Panc1 (cell line): ENCODE measurements around the gene FBXL17. TPM values are rescaled to one million over a fixed set of nuclear protein-coding genes. Genes with fewer than 3 reads are reported as not detected.

Source experiments
- ATAC-seq: fragments of 200-7000 bp; cut with Tn5 transposase; 2 replicates; pipeline ENCODE4 v1.9.1; 2020; ENCODE audit warnings: mild to moderate bottlenecking, moderate library complexity
- BruUV-seq: library from RNA; stranded (reverse); fragments of 400-500 nt; replicated peaks from 2 replicates; lab custom pipeline; 2021; lab: Mats Ljungman, UMichigan
- CTCF ChIA-PET: fragments of 300-600 bp; sonication (Branson Sonifier 250); formaldehyde crosslinking; loops from one replicate; lab custom pipeline; 2022; ENCODE audit warnings: antibody characterized with exemption; lab: Charles Lee
- POLR2A ChIA-PET: fragments of 300-600 bp; sonication (Branson Sonifier 250); formaldehyde crosslinking; loops from one replicate; lab custom pipeline; 2022; ENCODE audit warnings: antibody characterized with exemption; lab: Charles Lee
- DNase-seq: peaks from one replicate; pipeline ENCODE4 v3.0.0-alpha.2; 2010; ENCODE audit warnings: low read depth, low spot score
- H3K27ac ChIP-seq: 2 replicates; pipeline ENCODE4 v1.5.1; 2011; ENCODE audit warnings: mild to moderate bottlenecking, low read length, inconsistent platforms
- H3K27me3 ChIP-seq: fragments of 200-500 bp; sonication (Bioruptor generic); 2 replicates; pipeline ENCODE4 v1.6.0; 2014; ENCODE audit warnings: low read length, inconsistent platforms; ENCODE audit not compliant: control insufficient read depth, insufficient read depth
- H3K36me3 ChIP-seq: fragments of 200-500 bp; sonication (Bioruptor generic); 2 replicates; pipeline ENCODE4 v1.5.1; 2014; ENCODE audit warnings: inconsistent platforms, mild to moderate bottlenecking, low read length, moderate library complexity; ENCODE audit not compliant: control insufficient read depth, insufficient read depth
- H3K4me1 ChIP-seq: 2 replicates; pipeline ENCODE4 v1.5.1; 2011; ENCODE audit warnings: inconsistent platforms, mild to moderate bottlenecking, low read length, moderate library complexity; ENCODE audit not compliant: control insufficient read depth, insufficient read depth
- H3K4me3 ChIP-seq, 2 experiments: 2 replicates each; pipeline ENCODE4 v1.5.1; 2011 to 2012; ENCODE audit warnings: low read depth in 2 of 2, low read length in 2 of 2, mild to moderate bottlenecking in 2 of 2, inconsistent platforms in 1 of 2, moderate library complexity in 1 of 2
- H3K9me3 ChIP-seq: fragments of 200-500 bp; sonication (Bioruptor generic); 2 replicates; pipeline ENCODE4 v1.5.1; 2014; ENCODE audit warnings: low read depth, mild to moderate bottlenecking, inconsistent platforms, low read length, moderate library complexity; ENCODE audit not compliant: control insufficient read depth, insufficient read depth
- CTCF ChIP-seq: fragments of 450-650 bp; IDR thresholded peaks from 2 replicates; pipeline ENCODE4 v1.5.1; 2017; ENCODE audit warnings: mild to moderate bottlenecking
- POLR2AphosphoS5 ChIP-seq: IDR thresholded peaks from 2 replicates; pipeline ENCODE4 v1.6.1; 2012; ENCODE audit warnings: mild to moderate bottlenecking, low read depth, low read length, moderate library complexity
- REST ChIP-seq, 2 experiments: IDR thresholded peaks; 2 replicates each; pipeline ENCODE4 v1.6.1; 2011 to 2012; ENCODE audit warnings: low read depth in 2 of 2, control low read depth in 1 of 2, low read length in 1 of 2, mild to moderate bottlenecking in 1 of 2, moderate library complexity in 1 of 2; ENCODE audit not compliant: insufficient read depth in 1 of 2
- SIN3A ChIP-seq: IDR thresholded peaks from 2 replicates; pipeline ENCODE4 v1.6.1; 2012; ENCODE audit warnings: low read depth, mild to moderate bottlenecking, low read length, moderate library complexity, borderline replicate concordance; ENCODE audit not compliant: insufficient read depth
- TCF7L2 ChIP-seq: IDR thresholded peaks from 2 replicates; pipeline ENCODE4 v1.6.1; 2011; ENCODE audit warnings: mild to moderate bottlenecking, low read depth, low read length, inconsistent platforms
- in situ Hi-C: cut with HindIII; loops from 2 replicates; pipeline ENCODE4 v1.10.0; 2016; ENCODE audit warnings: low sequenced_read_pairs, low pct_unique_long_range_greater_than_20kb
- intact Hi-C: fragments of 100-400 bp; cut with micrococcal nuclease; formaldehyde crosslinking; loops from one replicate; pipeline ENCODE4 v1.10.0; 2022; ENCODE audit not compliant: unreplicated experiment
- total RNA-seq: library from RNA; stranded (reverse); gene quantifications from one replicate; pipeline ENCODE4 v1.2.1, GENCODE V29; 2021; ENCODE audit not compliant: unreplicated experiment

FBXL17 gene
- total RNA-seq, 1 experiment from 2014 or later: 17.4 TPM

DNA sequence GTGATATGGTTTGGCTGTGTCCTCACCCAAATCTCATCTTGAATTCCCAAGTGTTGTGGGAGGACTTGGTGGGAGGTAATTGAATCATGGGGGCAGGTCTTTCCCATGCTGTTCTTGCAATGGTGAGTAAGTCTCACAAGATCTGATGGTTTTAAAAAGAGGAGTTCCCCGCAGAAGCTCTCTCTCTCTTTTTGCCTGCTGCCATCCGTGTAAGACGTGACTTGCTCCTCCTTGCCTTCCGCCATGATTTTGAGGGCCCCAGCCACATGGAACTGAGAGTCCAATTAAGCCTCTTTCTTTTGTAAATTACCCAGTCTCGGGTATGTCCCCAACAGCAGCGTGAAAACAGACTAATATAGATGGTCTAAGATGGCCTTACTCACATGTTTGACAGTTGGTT is 210.1 kb downstream of the FBXL17 start:
- H3K4me3 ChIP-seq: no peak overlapping the region
- ChIA-PET CTCF (no interaction called here), POLR2A (no interaction called here)
- in situ Hi-C loops (no loop called here), intact Hi-C loops (no loop called here)
- H3K9me3 ChIP-seq: no peaks in the 10 kb centered on the region
- H3K36me3 ChIP-seq: no peaks in the 10 kb centered on the region
- no peak overlapping the region for H3K27ac ChIP-seq
- no peak for ATAC-seq
- no peaks in the 10 kb centered on the region for H3K4me1 ChIP-seq
- no peaks in the 10 kb centered on the region for H3K27me3 ChIP-seq
- no peak for DNase-seq
- BruUV-seq: no TSS peak
- TF ChIP-seq REST (IDR thresholded peaks at IDR 0.05; ENCODE audit: insufficient read depth in 1 of 2, low read depth in 2 of 2, low read length in 1 of 2) (no peak), CTCF (no peak)

GRCh38 chr5:108168915-108169314 is 213.0 kb downstream of the FBXL17 start:
- Histone ChIP-seq H3K36me3 (no peaks in the 10 kb centered on the region), H3K4me1 (no peaks in the 10 kb centered on the region), H3K9me3 (no peaks in the 10 kb centered on the region), H3K4me3 (no peak overlapping the region), H3K27ac (no peak overlapping the region), H3K27me3 (no peaks in the 10 kb centered on the region)
- CTCF ChIA-PET: no interaction called here
- no peak for TF ChIP-seq REST (IDR thresholded peaks at IDR 0.05; ENCODE audit: insufficient read depth in 1 of 2, low read depth in 2 of 2, low read length in 1 of 2)
- TF ChIP-seq POLR2AphosphoS5: no peak
- TF ChIP-seq CTCF: no peak
- TF ChIP-seq TCF7L2: no peak
- no peak for TF ChIP-seq SIN3A
- ATAC-seq (no peak), DNase-seq (no peak)
- no TSS peak for BruUV-seq
- POLR2A ChIA-PET: no interaction called here
- intact Hi-C loops (no loop called here), in situ Hi-C loops (no loop called here)
